DOHH2 (cell line): ENCODE measurements around the gene PTS.

Experiments
- EZH2phosphoT487 ChIP-seq: fragments of 200-600 bp; sonication (generic); IDR thresholded peaks from 2 replicates; pipeline ENCODE4 v1.6.1; 2017; ENCODE audit warnings: borderline replicate concordance, mild to moderate bottlenecking, antibody characterized with exemption, low read length, moderate library complexity, mixed read lengths
- TF ChIP-seq, protein P1 (sequence below): fragments of 200-600 bp; sonication (generic); IDR thresholded peaks from one replicate; pipeline ENCODE4 v1.5.1; 2014; ENCODE audit warnings: antibody characterized with exemption, mild to moderate bottlenecking, low read depth, low read length; ENCODE audit not compliant: poor library complexity, severe bottlenecking

DNA sequence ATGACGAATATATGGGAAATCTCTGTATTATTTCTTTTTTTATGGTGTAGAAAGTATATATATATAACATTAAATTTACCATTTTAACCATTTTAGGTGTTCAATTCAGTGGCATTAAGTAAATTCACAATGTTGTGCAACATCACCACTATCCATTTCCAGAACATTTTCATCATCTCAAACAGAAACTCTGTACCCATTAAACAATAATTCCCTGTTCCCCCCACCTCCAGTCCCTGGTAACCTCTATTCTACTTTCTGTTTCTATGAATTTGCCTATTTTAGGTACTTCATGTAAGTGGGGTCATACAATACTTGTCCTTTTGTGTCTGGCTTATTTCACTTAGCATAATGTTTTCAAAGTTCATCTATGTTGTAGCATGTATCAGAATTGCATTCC, 15.3 kb upstream of the PTS start:
- TF ChIP-seq, protein P1, sequence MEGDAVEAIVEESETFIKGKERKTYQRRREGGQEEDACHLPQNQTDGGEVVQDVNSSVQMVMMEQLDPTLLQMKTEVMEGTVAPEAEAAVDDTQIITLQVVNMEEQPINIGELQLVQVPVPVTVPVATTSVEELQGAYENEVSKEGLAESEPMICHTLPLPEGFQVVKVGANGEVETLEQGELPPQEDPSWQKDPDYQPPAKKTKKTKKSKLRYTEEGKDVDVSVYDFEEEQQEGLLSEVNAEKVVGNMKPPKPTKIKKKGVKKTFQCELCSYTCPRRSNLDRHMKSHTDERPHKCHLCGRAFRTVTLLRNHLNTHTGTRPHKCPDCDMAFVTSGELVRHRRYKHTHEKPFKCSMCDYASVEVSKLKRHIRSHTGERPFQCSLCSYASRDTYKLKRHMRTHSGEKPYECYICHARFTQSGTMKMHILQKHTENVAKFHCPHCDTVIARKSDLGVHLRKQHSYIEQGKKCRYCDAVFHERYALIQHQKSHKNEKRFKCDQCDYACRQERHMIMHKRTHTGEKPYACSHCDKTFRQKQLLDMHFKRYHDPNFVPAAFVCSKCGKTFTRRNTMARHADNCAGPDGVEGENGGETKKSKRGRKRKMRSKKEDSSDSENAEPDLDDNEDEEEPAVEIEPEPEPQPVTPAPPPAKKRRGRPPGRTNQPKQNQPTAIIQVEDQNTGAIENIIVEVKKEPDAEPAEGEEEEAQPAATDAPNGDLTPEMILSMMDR, result no peak
- TF ChIP-seq EZH2phosphoT487, result no peak
